Activated CD4-positive, alpha-beta T cell treated with anti-CD3 and anti-CD28 coated beads, Interleukin-2, amount 50 U/mL, for 24 hours (primary cell): ENCODE data around the gene AGO3.
"Not testable (repeated sequence)": the region's sequence is repeated elsewhere in the genome, so short reads cannot be mapped to it uniquely, and the experiment has no call there.

ENCODE experiments used
- DNase-seq, 2 donors: peaks; one replicate each; pipeline ENCODE4 v3.0.0-alpha.2; 2020; ENCODE audit warnings: low read depth in 1 of 2, low spot score in 1 of 2

AGO3 gene

DNA sequence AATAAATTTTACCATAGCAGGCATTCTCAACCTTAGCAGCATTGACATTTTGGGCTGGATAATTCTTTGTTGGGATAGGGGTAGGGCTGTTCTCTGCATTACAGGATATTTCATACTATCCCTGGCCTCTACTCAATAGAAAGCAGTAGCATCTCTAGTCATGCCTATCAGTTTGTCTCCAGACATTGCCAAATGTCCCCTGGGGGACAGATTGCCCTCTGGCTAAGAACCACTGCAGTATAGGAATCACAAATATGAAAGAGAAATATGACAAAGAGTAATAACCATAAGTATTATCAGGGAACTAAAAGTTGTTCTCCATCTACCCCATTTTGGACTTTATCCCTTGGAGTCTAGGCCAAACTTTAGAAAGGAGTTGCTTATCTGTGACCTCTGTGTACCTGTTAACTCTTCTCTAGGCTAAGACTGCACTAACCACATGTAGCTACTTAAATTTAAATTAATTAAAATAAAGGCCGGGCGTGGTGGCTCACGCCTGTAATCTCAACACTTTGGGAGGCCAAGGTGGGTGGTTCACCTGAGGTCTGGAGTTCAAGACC, 76.1 kb downstream of the AGO3 start:
- no peak for DNase-seq

DNA sequence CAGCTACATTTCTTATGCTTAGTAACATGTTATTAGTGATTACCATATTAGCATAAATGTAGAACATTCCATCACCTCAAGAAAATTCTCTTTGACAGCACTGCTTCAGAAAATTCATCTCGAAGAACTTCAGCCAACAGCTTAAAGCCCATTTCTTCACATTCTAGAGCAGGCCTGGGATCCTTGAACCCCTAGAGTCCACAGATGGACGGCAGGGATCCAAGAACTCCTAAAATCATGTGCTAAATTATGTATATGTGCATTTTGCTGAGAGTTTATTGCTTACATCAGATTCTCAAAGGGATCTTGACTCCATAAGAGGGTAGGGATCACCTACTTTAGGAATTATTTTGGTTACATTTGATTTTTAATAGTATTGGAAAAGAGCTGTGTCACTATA, 76.8 kb downstream of the AGO3 start:
- no peak for DNase-seq

DNA sequence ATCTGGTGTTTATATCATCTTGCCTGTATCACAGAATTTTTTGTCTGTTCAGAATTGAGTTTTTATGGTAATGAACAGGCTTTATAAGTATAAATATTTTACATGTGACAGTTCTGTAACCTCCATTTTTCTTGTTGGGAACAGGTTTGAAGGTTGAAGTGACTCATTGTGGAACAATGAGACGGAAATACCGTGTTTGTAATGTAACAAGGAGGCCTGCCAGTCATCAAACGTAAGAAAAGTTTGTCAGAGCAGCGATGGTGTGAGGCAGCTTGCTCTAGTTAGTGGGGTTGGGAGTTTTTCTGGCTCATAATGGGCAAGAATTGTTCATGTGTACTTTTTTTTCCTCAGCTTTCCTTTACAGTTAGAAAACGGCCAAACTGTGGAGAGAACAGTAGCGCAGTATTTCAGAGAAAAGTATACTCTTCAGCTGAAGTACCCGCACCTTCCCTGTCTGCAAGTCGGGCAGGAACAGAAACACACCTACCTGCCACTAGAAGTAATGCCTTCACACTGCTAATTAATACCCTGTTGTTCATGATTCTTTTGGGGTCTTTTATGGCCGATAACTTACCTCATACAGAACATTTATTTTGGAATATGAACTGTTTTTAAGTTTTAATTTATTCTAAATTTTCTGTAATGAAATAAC, 77.8 kb downstream of the AGO3 start:
- no peak for DNase-seq

DNA sequence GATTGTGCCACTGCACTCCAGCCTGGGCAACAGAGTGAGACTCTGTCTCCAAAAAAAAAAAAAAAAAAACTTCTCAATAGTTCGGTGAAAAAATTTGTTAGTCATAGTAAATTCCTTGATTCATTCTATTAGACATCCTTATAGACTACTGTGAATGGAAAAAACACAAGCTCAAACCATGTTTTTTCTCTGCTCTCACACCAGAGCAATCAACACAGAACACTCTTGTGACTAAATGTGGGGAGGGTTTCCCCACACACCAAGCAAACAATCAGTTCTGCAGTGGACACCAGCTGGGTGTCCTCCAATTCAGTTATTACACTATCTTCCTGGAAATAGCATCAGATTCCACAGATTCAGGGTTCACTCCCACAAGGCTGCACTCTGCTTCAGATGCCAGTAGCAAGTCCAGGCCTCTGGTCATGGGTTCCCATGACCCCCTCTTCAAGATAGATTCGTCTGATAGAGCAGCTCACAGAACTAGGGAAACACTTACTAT, 83.9 kb downstream of the AGO3 start:
- no peak for DNase-seq

DNA sequence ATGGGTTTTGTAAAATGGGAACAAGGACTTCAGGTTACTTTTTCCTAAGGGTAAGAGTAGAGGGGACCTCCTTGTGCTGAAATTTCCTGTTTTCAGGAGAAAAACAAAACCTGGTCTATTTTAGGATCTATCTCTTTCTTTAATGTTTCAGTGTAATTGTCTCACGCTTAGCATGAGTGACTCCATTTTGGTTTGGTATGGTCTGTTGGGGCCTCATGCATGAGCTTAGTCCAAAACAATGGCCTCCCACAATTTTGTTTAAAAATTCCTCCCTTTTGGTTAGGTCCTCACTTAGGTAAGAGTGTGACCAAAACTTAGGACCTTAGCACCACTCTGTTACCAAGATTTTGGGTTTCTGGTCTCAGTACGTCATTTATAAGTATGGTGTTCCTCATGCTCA, 85.8 kb downstream of the AGO3 start:
- no peak for DNase-seq

DNA sequence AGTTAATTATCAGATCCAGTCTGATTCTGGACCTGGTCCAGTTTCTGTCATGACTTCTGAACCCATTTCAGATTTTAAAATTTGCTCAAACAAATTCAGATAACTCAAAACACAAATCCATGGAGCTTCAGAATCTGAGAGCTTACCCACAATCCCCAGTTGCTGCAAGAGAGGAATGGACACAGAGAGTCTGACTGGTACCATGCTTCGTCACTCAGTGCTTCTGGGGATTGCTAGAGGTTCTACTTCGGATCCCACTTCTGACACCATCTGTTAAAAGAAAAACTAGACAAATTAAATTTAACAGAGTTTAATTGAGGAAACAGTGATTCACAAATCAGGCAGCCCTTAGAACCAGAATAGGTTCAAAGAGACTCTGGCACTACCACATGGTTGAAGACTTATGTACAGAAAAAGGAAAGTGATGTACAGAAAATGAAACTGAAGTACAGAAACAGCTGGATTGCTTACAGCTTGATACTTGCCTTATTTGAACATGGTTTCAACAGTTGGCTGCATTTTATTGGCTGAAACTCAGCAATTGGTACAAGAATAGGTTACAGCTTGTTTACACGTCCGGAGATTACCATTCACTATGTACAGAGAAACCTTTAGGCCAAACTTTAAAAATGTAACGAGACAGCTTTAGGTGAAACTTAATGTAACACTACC, 92.3 kb downstream of the AGO3 start:
- DNase-seq, result no peak

DNA sequence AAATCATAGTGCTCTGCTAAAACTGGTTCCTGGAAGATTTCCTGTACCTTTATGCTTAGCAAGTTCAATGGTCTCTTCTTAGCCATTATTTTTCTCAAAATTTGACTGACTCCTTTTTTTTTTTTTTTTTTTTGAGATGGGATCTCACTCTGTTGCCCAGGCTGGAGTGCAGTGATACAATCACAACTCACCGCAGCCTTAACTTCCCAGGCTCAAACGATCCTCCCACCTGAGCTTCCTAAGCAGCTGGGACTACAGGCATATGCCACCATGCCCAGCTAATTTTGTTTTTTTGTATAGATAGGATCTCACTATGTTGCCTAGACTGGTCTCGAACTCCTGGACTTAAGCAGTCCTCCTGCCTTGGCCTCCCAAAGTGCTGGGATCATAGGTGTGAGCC, 93.1 kb downstream of the AGO3 start:
- not testable (repeated sequence) for DNase-seq

DNA sequence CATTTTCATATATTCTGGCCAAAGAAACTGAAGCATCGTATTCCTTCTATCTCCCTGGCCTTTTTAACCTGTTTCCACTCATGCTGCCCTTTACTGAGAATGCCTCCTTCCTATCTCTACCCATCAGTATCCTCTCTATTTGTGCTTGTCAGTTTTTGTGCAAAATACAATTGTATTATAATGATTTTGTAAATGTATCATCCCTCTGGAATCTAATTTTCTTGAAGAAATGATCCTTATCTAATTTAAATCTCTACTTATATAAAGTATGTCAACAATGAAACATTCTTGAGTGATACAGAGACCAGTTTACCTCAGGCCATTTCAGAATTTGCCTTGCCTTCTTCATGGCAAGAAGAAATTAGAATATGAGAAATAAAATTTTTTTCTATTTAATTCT, 93.9 kb downstream of the AGO3 start:
- DNase-seq, result no peak

DNA sequence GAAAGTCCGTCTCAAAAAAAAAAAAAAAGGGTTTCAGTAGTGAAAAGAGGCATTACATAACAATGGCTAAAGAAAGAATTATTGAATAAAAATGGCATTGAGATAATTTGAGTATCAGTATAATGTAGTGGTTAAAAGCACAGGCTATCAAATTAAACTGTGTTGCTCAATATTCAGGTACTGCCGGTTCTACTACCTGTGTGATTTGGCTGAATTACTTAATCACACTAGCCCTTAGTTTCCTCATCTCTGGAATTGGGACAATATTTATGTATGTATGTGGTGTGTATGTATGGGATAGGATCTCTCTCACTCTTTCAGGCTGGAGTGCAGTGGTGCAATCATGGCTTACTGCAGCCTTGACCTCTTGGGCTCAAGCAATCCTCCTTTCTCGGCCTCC, 96.9 kb downstream of the AGO3 start:
- DNase-seq, result no peak

DNA sequence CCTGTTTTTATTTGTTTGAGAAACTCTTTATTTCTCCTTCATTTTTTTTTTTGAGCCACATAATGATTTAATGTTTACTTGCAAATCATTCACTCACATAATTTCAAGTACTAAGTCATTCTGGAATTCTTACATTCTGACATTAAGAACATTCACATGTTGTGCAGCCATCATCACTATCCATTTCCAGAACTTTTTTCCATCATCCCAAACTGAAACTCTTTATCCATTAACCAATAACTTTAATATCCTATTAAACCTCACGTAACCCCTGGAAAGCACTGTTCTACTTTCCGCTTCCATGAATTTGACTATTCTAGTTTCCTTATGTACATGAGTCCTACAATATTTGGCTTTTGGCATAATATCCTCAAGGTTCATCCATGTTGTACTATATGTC, 100.5 kb downstream of the AGO3 start:
- no peak for DNase-seq

DNA sequence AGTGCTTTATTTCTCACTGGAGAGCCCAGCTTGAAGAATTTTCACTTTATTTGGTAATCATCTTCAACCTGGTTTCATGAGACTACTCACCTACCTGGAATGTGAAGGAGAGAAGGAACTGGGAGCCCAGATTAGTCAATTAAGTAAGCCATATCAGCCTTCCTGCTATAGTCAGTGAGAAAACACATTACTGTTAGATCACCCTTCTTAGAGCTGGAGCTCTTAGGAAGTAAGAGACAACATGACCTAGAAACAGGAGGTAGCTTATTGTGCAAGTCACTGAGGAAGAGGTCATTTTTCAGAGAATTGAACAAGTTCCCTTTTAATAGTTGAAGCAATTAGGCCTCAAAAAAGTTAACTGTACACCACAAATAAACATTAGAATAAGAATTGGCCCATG, 103.8 kb downstream of the AGO3 start:
- no peak for DNase-seq

DNA sequence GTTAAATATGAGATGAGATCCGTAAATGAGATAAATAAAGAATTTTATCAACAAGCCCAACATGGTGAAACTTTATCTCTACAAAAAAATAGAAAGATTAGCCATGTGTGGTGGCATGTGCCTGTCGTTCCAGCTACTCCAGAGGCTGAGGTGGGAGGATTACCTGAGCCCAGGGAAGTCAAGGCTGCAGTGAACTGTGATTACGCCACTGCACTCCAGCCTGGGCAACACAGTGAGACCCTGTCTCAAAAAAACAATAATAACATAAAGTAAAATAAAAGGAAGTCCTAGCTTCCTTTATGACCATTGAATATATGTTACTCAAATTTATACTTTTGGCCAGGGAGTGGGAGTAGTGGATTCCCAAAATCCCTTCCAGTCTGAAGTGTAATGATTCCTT, 104.2 kb downstream of the AGO3 start:
- no peak for DNase-seq

DNA sequence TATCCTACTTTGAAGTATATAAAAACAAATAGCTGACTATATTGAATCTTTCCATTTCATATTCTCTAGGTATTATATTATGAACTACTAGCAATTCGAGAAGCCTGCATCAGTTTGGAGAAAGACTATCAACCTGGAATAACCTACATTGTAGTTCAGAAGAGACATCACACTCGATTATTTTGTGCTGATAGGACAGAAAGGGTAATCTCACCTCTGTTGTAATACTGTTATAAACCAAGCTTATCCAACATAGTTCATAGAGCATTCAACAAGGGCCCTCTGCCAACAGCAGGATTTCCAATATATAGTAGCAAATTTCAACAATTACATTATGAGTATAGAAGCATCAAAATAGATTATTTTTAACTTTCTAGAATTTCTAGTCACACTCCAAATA, 109.3 kb downstream of the AGO3 start:
- DNase-seq, result no peak

DNA sequence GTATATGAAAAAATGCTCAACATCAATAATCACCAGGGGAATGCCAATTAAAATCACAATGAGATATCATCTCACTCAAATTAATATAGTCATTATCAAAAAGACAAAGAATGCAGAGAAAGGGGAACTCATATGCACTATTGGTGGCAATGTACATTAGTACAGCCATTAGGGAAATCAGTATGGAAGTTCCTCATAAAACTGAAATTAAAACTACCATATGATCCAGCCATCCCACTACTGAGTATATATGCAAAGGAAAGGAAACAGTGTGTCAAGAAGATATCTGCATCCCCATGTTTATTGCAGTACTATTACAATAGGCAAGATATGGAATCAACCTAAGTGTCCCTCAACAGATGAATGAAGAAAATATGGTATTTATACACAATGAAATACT, 120.9 kb downstream of the AGO3 start:
- DNase-seq, result no peak

DNA sequence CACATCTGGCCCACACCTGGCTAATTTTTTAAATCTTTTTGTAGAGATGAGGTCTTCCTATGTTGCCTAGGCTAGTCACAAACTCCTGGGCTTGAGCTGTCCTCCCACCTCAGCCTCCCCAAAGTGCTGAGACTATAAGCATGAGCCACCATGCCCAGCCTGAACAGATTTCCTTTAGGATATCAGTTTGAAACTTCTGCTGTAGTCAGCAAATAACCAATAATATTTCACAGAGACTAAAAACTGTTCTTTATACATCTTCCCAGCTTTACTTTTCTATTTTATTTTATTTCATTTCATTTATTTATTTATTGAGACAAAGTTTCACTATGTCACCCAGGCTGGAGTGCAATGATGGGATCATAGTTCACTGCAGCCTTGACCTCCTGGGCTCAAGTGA, 123.1 kb downstream of the AGO3 start:
- DNase-seq, result no peak

DNA sequence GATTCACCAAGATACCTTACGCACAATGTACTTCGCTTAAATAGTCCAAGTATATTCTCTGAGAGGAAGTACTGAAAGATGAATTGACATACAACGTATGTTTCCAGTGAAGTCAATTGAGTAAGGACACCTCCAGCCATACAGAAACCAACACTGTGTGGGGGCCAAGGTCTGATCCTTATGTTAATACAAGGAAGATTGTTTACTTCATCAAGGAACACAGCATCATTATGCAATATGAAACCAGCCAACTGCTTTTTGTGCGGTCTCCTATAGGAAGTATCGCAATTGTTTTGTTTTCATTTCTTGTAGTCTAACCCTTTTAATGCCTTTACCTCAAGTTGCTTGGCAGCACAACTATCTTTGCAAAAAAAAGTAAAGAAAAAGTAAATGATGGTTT, 124.8 kb downstream of the AGO3 start:
- DNase-seq, result no peak

DNA sequence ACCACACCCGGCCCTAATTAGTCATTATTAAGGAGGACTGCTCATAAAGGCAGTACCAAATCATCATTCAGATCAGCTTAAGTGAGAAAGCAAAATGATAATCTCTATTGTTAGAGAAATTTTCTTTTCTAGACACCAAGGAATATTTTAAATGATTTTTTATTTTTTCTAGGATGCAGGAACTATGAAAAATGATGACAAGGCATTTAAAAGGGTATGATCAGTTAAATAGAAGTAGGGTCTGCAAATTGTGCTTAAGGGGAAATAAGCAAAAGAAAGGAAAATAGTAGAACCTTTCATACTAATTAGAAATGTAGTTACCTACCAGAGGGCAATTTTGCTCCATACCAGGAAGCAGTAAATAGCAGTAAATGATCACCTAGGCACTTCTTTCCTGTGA, 131.4 kb downstream of the AGO3 start:
- DNase-seq, result no peak

DNA sequence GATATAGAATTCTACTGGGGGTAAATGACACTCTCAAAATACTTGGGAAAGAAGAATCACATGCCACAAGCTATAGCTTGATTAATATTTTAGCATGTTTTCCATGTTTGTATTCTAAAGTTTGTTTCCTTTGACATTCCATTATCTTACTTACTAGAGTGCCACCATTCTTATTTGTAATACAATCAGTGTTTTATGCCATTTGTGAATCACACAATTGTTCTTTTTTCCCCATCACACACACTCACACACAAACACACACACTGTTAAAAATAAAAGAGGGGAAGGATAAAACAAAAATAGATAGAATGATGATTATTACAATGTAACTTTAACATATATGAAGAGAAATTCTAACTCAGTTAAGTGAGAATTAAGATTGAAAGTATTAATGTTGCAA, 137.0 kb downstream of the AGO3 start:
- DNase-seq, result no peak

DNA sequence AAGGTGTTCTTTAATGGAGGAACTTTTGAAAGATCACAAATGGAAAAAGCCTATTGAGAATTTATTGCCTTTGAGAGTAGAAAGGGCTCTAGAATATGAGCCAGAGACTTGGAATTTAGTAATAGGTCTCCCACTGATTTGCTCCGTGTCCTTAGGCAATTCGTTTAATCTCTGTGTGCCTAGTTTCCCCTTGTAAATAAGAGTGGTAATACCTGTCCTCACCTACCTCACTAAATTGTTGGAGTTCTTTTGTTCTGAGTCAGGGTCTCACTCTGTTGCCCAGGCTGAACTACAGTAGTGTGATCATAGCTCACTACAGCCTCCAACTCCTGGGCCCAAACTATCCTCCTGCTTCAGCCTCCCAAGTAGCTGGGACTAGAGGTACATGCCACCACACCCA, 138.0 kb downstream of the AGO3 start:
- DNase-seq, result no peak

DNA sequence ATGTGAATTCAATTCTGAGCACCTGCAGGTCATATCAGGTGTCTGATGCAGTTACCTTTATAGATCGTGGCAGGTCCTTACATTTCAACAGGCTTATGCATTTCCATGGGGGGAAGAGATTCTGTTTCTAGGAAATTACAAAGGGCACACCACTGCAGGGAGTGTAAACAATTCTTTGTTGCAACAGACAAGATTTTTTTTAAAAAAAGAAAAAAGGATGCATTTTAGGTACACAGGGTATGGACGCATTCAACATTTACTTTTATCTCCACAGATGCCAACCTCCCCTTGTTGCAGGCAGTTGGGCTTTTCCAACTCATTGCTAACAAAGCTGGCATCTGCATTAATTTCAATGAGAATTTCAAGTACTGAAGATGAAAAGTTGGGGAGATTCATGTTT, 139.4 kb downstream of the AGO3 start:
- no peak for DNase-seq

DNA sequence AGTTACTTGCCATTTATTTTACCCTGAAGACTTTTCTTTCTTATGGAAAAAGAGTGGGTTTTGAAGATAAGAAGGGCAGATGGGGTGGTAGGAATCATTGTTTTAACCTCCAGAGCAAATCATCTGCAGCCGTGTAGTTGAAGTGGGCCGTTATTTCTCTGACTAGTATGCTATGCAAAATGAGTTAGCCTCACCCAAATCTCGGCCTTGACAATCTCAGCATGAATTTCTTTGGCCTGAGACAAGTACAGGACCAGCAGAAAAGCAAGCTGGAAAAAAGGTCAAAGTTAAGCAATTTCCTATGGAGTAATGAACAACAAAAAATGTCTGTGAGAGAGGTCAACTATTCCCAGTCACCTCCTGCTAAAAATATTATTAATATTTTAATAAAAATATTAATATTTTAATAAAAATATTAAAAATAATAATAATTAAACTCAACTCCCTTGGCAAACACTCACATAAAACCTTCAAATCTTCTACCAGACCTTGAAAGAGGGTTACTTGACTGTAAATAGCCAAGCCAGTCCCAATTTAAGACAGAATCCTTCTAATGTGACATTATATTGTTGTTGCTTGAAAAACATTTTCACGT, 146.2 kb downstream of the AGO3 start:
- no peak for DNase-seq

DNA sequence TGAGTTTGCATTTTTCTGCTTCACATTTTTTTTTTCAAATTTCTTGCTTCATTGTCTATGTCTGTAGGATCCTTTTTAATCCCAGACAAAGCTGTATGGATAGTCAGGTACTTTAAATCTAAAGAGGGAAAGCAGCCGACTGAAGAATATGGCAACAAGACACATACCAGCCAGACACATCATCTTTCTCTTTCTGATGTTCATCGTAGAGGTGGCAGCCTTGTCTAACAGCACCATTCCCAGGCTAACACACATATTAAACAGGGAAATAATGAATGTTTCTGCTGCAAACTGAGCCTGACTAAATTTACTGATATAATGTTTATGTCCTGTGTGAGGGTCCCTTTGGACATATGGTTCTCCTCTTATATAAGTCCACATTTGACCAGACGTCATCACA, 149.3 kb downstream of the AGO3 start:
- no peak for DNase-seq
